SK-N-SH (cell line): Measurements from ENCODE around the gene COLQ. TPM values are rescaled to one million over a fixed set of nuclear protein-coding genes. Genes with fewer than 3 reads are reported as not detected.

Source experiments
- CTCF ChIA-PET: fragments of 300-600, 350-600 bp; formaldehyde crosslinking; extraction: SDS; loops from one replicate; lab custom pipeline; 2021; lab: Yijun Ruan, JAX
- POLR2A ChIA-PET: fragments of 350-600 bp; sonication (Branson Sonifier 250); formaldehyde crosslinking; extraction: SDS; loops from one replicate; lab custom pipeline; 2020; ENCODE audit warnings: antibody characterized with exemption, inconsistent platforms; lab: Yijun Ruan, JAX
- DNase-seq: peaks from one replicate; pipeline ENCODE4 v3.0.0; 2012
- H2AFZ ChIP-seq: fragments of 200-600 bp; sonication (generic); 2 replicates; pipeline ENCODE4 v1.8.1; 2016; ENCODE audit warnings: antibody characterized with exemption, mild to moderate bottlenecking, low read depth
- H3F3A ChIP-seq: fragments of 200-600 bp; sonication (generic); replicated peaks from 2 replicates; pipeline ENCODE3; 2016; ENCODE audit warnings: antibody characterized with exemption, mild to moderate bottlenecking; ENCODE audit not compliant: insufficient read depth
- H3K27ac ChIP-seq, 2 experiments: fragments of 200-500 bp in 1 of 2; fragments of 200-600 bp in 1 of 2; sonication (Bioruptor generic) in 1 of 2; sonication (generic), shearing (Covaris generic) in 1 of 2; 2 replicates each; pipeline versions ENCODE4 v1.5.1 to v1.6.1; 2014 to 2016; ENCODE audit warnings: low read depth in 2 of 2, inconsistent platforms in 1 of 2, low read length in 1 of 2, mild to moderate bottlenecking in 1 of 2, mixed read lengths in 1 of 2
- H3K27me3 ChIP-seq: fragments of 200-600 bp; sonication (generic), shearing (Covaris generic); 2 replicates; pipeline ENCODE4 v1.6.1; 2016; ENCODE audit warnings: mixed run types; ENCODE audit not compliant: insufficient read depth
- H3K36me3 ChIP-seq, 2 experiments: fragments of 200-500 bp in 1 of 2; fragments of 200-600 bp in 1 of 2; sonication (Bioruptor generic) in 1 of 2; sonication (generic) in 1 of 2; replicated peaks in 1 of 2; 2 replicates each; pipeline versions ENCODE3 to v1.5.1; 2014 to 2016; ENCODE audit warnings: low read length in 1 of 2, mild to moderate bottlenecking in 1 of 2; ENCODE audit not compliant: insufficient read depth in 2 of 2, control insufficient read depth in 1 of 2
- H3K4me1 ChIP-seq, 2 experiments: fragments of 200-500 bp in 1 of 2; fragments of 200-600 bp in 1 of 2; sonication (Bioruptor generic) in 1 of 2; sonication (generic), shearing (Covaris generic) in 1 of 2; 2 replicates each; pipeline versions ENCODE4 v1.5.1 to v1.6.1; 2014 to 2016; ENCODE audit warnings: low read depth in 1 of 2, low read length in 1 of 2, mixed run types in 1 of 2; ENCODE audit not compliant: insufficient read depth in 2 of 2, control insufficient read depth in 1 of 2
- H3K4me2 ChIP-seq: fragments of 200-600 bp; sonication (generic), shearing (Covaris generic); 2 replicates; pipeline ENCODE4 v1.6.1; 2017; ENCODE audit warnings: mixed run types
- H3K4me3 ChIP-seq, 2 experiments: fragments of 200-500 bp in 1 of 2; fragments of 200-600 bp in 1 of 2; sonication (Bioruptor generic) in 1 of 2; sonication (generic), shearing (Covaris generic) in 1 of 2; 2 replicates each; pipeline versions ENCODE4 v1.5.1 to v1.8.1; 2014 to 2016; ENCODE audit warnings: low read depth in 2 of 2, inconsistent platforms in 1 of 2, low read length in 1 of 2, mild to moderate bottlenecking in 1 of 2, mixed read lengths in 1 of 2, moderate library complexity in 1 of 2
- H3K79me2 ChIP-seq: fragments of 200-600 bp; sonication (generic); 2 replicates; pipeline ENCODE4 v1.8.1; 2017; ENCODE audit warnings: mild to moderate bottlenecking; ENCODE audit not compliant: insufficient read depth
- H3K9ac ChIP-seq: fragments of 200-600 bp; sonication (generic); 2 replicates; pipeline ENCODE4 v1.6.1; 2017; ENCODE audit warnings: mixed run types
- H3K9me2 ChIP-seq: fragments of 200-600 bp; sonication (generic); 2 replicates; pipeline ENCODE4 v1.6.1; 2017; ENCODE audit warnings: mixed run types
- H3K9me3 ChIP-seq: fragments of 200-600 bp; sonication (generic); 2 replicates; pipeline ENCODE4 v1.6.1; 2017; ENCODE audit warnings: mixed run types, mild to moderate bottlenecking, moderate library complexity
- H4K20me1 ChIP-seq: fragments of 200-600 bp; sonication (generic); 2 replicates; pipeline ENCODE4 v1.6.1; 2017; ENCODE audit warnings: mild to moderate bottlenecking, mixed run types; ENCODE audit not compliant: insufficient read depth
- ELF1 ChIP-seq: IDR thresholded peaks from 2 replicates; pipeline ENCODE4 v1.4.0; 2012
- EP300 ChIP-seq, 2 experiments: IDR thresholded peaks; 2 replicates each; pipeline versions ENCODE4 v1.4.0 to v1.6.1; 2012; ENCODE audit warnings: borderline replicate concordance in 1 of 2, low read depth in 1 of 2, low read length in 1 of 2
- FOSL2 ChIP-seq: IDR thresholded peaks from 2 replicates; pipeline ENCODE4 v1.4.0; 2012; ENCODE audit warnings: low read depth, mild to moderate bottlenecking, moderate library complexity, borderline replicate concordance
- FOXM1 ChIP-seq: IDR thresholded peaks from 2 replicates; pipeline ENCODE4 v1.4.0; 2012; ENCODE audit warnings: low read depth, mild to moderate bottlenecking
- GATA2 ChIP-seq: sonication (generic); formaldehyde crosslinking; IDR thresholded peaks from 2 replicates; pipeline ENCODE4 v1.5.0; 2020; ENCODE audit warnings: mild to moderate bottlenecking, missing genetic modification reagents
- NFIC ChIP-seq: IDR thresholded peaks from 2 replicates; pipeline ENCODE4 v1.4.0; 2012; ENCODE audit warnings: borderline replicate concordance
- PBX3 ChIP-seq: IDR thresholded peaks from 2 replicates; pipeline ENCODE4; 2012
- SMC3 ChIP-seq: IDR thresholded peaks from 2 replicates; pipeline ENCODE4 v1.6.1; 2012; ENCODE audit warnings: low read depth, low read length, improper control_type of control experiment
- TCF12 ChIP-seq: IDR thresholded peaks from 2 replicates; pipeline ENCODE4 v1.4.0; 2012
- USF1 ChIP-seq: IDR thresholded peaks from 2 replicates; pipeline ENCODE4 v1.4.0; 2012; ENCODE audit warnings: low read depth, borderline replicate concordance
- YY1 ChIP-seq: IDR thresholded peaks from 2 replicates; pipeline ENCODE4 v1.4.0; 2012; ENCODE audit warnings: low read depth, mild to moderate bottlenecking
- ZBTB33 ChIP-seq: IDR thresholded peaks from 2 replicates; pipeline ENCODE4 v1.4.0; 2012; ENCODE audit warnings: low read depth, borderline replicate concordance
- WGBS: methylation state at CpG from one replicate; pipeline ENCODE4 v1.1.6; 2017; ENCODE audit warnings: low lambda C conversion rate; 5-methylcytosine and 5-hydroxymethylcytosine counted together
- polyA plus RNA-seq, 3 experiments: library from polyadenylated mRNA; depleted of rRNA; stranded (reverse); fragments of >200 nt; gene quantifications; 2 replicates each; pipeline ENCODE4 v1.2.3, GENCODE V29; 2012
- TF ChIP-seq, protein P1 (sequence below): IDR thresholded peaks from 2 replicates; pipeline ENCODE4 v1.6.1; 2012; ENCODE audit warnings: mild to moderate bottlenecking, low read depth, low read length, moderate library complexity
- TF ChIP-seq, protein P2 (sequence below): fragments of 150-350 bp; IDR thresholded peaks from 2 replicates; pipeline ENCODE4 v1.6.1; 2017; ENCODE audit warnings: antibody characterized with exemption, low read length, low read depth, borderline replicate concordance

The COLQ gene
- polyA plus RNA-seq, 1 of the 3 experiments (the other 2 are of a cell fraction) = 1.5 TPM

DNA sequence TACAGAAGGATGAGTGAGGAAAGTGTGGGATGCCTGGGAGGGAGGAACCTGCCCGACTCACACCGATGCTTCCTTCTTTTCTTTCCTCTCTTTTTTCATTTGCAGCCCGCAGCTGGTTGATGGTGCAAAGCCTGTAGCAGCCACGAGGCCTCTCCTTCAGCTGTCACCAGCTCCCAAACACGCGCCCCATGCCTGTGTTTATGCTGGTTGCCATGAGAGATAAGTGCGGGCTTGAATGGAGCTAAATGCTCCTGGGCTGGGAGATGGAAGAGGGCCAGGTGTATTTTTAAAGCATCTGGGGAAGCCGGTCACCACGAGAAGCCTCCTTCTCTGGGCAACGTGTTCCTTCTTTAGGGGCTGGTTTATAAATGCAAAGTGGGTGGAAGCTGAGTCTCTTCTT lies 9.3 kb downstream of the COLQ start:
- Histone ChIP-seq H3K27me3 (no peaks in the 10 kb centered on the region), H2AFZ (no peak overlapping the region), H3K4me1 (peaks cover 0 to 19% of the 10 kb centered on the region in 2 experiments; a peak in 1 of 4 replicates), H3K9me3 (no peaks in the 10 kb centered on the region), H3K4me2 (no peak overlapping the region), H3K36me3 (no peaks in the 10 kb centered on the region), H3F3A (no peaks in the 10 kb centered on the region), H3K27ac (no peak overlapping the region), H3K9me2 (no peaks in the 10 kb centered on the region), H3K4me3 (no peak overlapping the region), H3K79me2 (no peaks in the 10 kb centered on the region), H4K20me1 (no peaks in the 10 kb centered on the region), H3K9ac (no peak overlapping the region)
- no peak for TF ChIP-seq FOSL2
- TF ChIP-seq YY1 = no peak
- no peak for TF ChIP-seq PBX3
- TF ChIP-seq FOXM1 = no peak
- no peak for DNase-seq
- POLR2A ChIA-PET = no interaction called here
- 74% methylated on average over 10 of the region's 10 CpGs for WGBS
- CTCF ChIA-PET = interaction anchor here (1.2 to 5.1 kb wide), 4 partner anchors 11 to 51 kb away, joined by 3 to 21 read pairs (median 6); no protein-coding TSS in a partner anchor

GRCh38 chr3:15511156-15511555 lies 10.3 kb downstream of the COLQ start:
- ChIA-PET POLR2A (no interaction called here), CTCF (interaction anchor here (2.1 to 5.1 kb wide), 2 partner anchors 12 to 14 kb away, joined by 9 to 21 read pairs; no protein-coding TSS in a partner anchor)
- H3K27ac ChIP-seq = no peak overlapping the region
- H3K4me2 ChIP-seq = no peak overlapping the region
- no peak for DNase-seq
- no peak overlapping the region for H3K4me3 ChIP-seq
- no peaks in the 10 kb centered on the region for H3K36me3 ChIP-seq
- H3K27me3 ChIP-seq = no peaks in the 10 kb centered on the region
- H2AFZ ChIP-seq = no peak overlapping the region
- peaks cover 0 to 16% of the 10 kb centered on the region in 2 experiments; a peak in 1 of 4 replicates for H3K4me1 ChIP-seq
- no peaks in the 10 kb centered on the region for H3F3A ChIP-seq
- H3K9ac ChIP-seq = no peak overlapping the region
- H3K9me3 ChIP-seq = no peaks in the 10 kb centered on the region
- H3K79me2 ChIP-seq = no peaks in the 10 kb centered on the region
- no peaks in the 10 kb centered on the region for H3K9me2 ChIP-seq
- H4K20me1 ChIP-seq = no peaks in the 10 kb centered on the region
- WGBS = 84% methylated on average over 3 of the region's 3 CpGs
- no peak for TF ChIP-seq TCF12

DNA sequence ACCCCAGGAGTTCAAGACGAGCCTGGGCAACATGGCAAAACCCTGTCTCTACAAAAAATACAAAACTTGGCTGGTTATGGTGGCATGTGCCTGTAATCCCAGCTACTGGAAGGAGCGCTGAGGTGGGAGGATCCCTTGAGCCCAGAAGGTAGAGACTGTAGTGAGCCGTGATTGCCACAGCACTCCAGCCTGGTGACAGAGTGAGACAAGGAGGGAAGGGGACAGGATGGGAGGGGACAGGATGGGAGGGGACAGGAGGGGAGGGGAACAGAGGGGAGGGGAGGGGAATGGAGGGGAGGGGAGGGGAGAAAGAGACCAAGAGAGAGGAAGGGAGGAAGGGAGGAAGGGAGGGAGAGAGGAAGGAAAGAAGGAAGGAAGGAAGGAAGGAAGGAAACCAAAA lies 11.0 kb downstream of the COLQ start:
- H3K4me2 ChIP-seq = no peak overlapping the region
- H3K4me3 ChIP-seq = no peak overlapping the region
- ChIA-PET POLR2A (interaction anchor here (0.6 kb wide), 1 partner anchor 32 kb away, joined by 3 read pairs; no protein-coding TSS in a partner anchor), CTCF (interaction anchor here (5.1 kb wide), 1 partner anchor 13 kb away, joined by 21 read pairs; no protein-coding TSS in a partner anchor)
- peaks cover 0 to 14% of the 10 kb centered on the region in 2 experiments; a peak in 1 of 4 replicates for H3K4me1 ChIP-seq
- no peak overlapping the region for H3K9ac ChIP-seq
- WGBS = 86% methylated on average over 3 of the region's 3 CpGs
- no peaks in the 10 kb centered on the region for H4K20me1 ChIP-seq
- H3K27ac ChIP-seq = no peak overlapping the region
- no peak for DNase-seq
- no peaks in the 10 kb centered on the region for H3K27me3 ChIP-seq
- H2AFZ ChIP-seq = no peak overlapping the region
- H3K9me2 ChIP-seq = no peaks in the 10 kb centered on the region
- no peaks in the 10 kb centered on the region for H3K36me3 ChIP-seq
- no peaks in the 10 kb centered on the region for H3K9me3 ChIP-seq
- no peaks in the 10 kb centered on the region for H3F3A ChIP-seq
- no peaks in the 10 kb centered on the region for H3K79me2 ChIP-seq
- no peak for TF ChIP-seq ELF1
- TF ChIP-seq NFIC = no peak
- no peak for TF ChIP-seq ZBTB33
- no peak for TF ChIP-seq GATA2
- no peak for TF ChIP-seq USF1
- no peak for TF ChIP-seq SMC3
- TF ChIP-seq, protein P1, sequence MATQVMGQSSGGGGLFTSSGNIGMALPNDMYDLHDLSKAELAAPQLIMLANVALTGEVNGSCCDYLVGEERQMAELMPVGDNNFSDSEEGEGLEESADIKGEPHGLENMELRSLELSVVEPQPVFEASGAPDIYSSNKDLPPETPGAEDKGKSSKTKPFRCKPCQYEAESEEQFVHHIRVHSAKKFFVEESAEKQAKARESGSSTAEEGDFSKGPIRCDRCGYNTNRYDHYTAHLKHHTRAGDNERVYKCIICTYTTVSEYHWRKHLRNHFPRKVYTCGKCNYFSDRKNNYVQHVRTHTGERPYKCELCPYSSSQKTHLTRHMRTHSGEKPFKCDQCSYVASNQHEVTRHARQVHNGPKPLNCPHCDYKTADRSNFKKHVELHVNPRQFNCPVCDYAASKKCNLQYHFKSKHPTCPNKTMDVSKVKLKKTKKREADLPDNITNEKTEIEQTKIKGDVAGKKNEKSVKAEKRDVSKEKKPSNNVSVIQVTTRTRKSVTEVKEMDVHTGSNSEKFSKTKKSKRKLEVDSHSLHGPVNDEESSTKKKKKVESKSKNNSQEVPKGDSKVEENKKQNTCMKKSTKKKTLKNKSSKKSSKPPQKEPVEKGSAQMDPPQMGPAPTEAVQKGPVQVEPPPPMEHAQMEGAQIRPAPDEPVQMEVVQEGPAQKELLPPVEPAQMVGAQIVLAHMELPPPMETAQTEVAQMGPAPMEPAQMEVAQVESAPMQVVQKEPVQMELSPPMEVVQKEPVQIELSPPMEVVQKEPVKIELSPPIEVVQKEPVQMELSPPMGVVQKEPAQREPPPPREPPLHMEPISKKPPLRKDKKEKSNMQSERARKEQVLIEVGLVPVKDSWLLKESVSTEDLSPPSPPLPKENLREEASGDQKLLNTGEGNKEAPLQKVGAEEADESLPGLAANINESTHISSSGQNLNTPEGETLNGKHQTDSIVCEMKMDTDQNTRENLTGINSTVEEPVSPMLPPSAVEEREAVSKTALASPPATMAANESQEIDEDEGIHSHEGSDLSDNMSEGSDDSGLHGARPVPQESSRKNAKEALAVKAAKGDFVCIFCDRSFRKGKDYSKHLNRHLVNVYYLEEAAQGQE = no peak
- no peak for TF ChIP-seq EP300 (IDR thresholded peaks at IDR 0.05; ENCODE audit: borderline replicate concordance in 1 of 2, low read depth in 1 of 2, low read length in 1 of 2)
- TF ChIP-seq, protein P2, sequence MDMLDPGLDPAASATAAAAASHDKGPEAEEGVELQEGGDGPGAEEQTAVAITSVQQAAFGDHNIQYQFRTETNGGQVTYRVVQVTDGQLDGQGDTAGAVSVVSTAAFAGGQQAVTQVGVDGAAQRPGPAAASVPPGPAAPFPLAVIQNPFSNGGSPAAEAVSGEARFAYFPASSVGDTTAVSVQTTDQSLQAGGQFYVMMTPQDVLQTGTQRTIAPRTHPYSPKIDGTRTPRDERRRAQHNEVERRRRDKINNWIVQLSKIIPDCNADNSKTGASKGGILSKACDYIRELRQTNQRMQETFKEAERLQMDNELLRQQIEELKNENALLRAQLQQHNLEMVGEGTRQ = no peak
